Epidermal melanocyte (primary cell): ENCODE results near the gene ABCC9.
"Not testable (repeated sequence)": the region's sequence is repeated elsewhere in the genome, so short reads cannot be mapped to it uniquely, and the experiment has no call there.

Experiments
- DNase-seq: peaks from one replicate; pipeline ENCODE4 v3.0.0; 2011; ENCODE audit warnings: low spot score; ENCODE audit not compliant: insufficient read length

Gene ABCC9

GRCh38 chr12:21934173-21934572 lies 7.1 kb downstream of the ABCC9 start:
- DNase-seq, result no peak

GRCh38 chr12:21933656-21934055 lies 7.6 kb downstream of the ABCC9 start:
- no peak for DNase-seq

DNA sequence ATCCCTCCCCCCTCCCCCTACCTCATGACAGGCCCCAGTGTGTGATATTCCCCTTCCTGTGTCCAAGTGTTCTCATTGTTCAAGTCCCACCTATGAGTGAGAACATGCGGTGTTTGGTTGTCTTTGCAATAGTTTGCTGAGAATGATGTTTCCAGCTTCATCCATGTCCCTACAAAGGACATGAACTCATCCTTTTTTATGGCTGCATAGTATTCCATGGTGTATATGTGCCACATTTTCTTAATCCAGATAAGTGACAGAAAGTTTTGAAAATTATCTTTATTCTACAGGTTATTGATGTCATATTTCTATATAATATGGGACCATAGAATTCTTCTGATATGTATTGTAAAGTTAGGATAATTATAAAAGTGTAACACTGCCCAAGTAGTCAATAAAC lies 11.3 kb downstream of the ABCC9 start:
- DNase-seq, result not testable (repeated sequence)

GRCh38 chr12:21925296-21925913 lies 15.8 kb downstream of the ABCC9 start:
- no peak for DNase-seq

DNA sequence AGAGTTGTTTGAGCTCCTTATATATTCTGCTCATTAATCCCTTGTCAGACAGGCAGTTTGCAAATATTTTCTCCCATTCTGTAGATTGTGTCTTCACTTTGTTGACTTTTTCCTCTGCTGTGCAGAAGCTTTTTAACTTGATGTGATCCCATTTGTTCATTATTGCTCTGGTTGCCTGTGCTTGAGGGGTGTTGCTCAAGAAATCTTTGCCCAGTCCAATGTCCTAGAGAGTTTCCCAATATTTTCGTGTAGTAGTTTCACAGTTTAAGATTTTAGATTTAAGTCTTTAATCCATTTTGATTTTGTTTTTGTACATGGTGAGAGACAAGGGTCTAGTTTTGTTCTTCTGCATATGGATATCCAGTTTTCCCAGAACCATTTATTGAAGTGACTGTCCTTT lies 19.8 kb downstream of the ABCC9 start:
- no peak for DNase-seq

DNA sequence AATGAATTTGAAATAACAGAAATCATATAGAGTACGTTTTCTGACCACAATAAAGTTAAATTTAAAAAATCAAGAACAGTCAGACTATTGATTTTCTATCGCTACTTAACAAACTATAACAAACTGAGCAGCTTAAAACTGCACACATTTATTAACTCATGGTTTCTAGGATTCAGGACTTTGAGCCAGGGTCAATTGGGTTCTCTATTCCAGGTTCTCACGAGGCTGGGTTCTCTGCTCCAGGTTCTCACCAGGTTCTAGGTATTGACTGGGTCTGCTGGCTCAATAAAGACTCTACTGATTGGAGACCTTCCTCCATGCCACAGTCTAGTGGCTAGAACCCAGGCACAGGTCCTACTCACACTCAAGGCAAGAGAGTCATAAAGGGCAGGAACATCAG lies 22.8 kb downstream of the ABCC9 start:
- DNase-seq, result no peak

GRCh38 chr12:21913823-21914222 lies 27.4 kb downstream of the ABCC9 start:
- no peak for DNase-seq

GRCh38 chr12:21912318-21912717 lies 28.9 kb downstream of the ABCC9 start:
- no peak for DNase-seq

GRCh38 chr12:21911832-21912231 lies 29.4 kb downstream of the ABCC9 start:
- DNase-seq, result no peak

GRCh38 chr12:21910657-21911056 lies 30.6 kb downstream of the ABCC9 start:
- no peak for DNase-seq

- DNase-seq, result no peak
Measured at GRCh38 chr12:21907948-21908837, 33.0 kb downstream of the ABCC9 start.

DNA sequence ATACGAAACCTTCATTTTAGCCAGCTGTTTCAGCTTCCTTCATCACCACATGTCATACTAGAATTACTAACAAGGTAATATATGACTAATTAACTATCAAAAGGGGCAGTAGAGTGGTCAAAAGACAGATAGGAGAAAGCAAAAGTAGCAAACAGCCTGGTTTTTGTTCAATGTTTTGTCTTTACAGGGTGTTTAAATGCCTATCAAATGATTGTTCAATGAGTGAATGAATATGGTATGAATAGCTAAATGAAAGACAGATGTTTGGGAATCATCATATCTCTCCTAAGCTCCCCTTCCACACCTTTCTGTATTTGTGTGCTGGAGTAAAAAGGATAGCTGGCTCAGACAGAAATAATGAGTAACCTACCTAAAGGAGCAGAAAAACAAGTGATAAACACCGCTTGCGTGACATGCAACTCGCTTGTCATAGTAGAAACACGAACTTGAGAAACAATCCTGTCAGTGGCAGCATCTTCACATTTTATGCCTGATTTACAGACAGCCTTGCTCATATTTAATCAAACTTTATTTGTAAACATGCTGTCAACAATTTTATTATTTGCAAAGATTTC lies 34.2 kb downstream of the ABCC9 start:
- no peak for DNase-seq

- DNase-seq, result not testable (repeated sequence)
Measured at GRCh38 chr12:21899532-21899931, 41.7 kb downstream of the ABCC9 start.

DNA sequence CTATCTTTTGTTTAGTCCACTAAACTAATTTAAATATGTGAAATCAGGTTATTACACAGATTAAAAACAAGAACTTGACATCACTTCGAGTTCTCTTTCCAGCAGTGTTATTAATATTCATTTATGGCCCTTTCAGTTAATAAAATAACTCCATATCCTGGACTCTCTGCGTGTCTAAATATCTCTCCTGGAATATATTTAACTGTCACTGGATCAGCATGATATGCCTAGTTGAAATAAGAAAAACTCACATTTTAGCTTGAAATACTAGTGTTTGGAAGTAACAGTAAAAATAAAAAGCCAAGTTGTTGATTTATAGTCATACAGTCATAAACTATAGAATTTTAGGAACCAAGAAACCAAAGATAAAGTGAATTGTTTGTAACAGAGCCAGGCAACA lies 45.6 kb downstream of the ABCC9 start:
- DNase-seq, result no peak

GRCh38 chr12:21894792-21895595 lies 46.2 kb downstream of the ABCC9 start:
- no peak for DNase-seq

DNA sequence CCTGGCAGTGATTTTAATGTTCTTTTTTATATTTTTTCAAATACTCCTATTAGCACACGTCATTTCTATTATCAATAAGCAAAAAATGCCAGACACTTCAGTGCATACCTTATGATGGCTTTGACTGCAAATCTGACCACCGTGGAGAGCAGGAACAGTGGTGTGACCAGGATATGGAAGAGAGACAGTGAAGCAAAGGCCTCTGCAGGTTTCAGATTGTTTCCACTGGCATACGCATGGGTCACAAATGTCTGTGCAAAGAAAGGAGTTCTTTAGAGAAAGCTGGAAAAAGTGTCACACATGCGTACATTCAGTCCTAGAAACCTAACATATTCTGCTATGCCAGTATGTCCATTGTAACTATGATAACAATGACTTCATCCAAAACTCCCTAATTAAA lies 47.3 kb downstream of the ABCC9 start:
- no peak for DNase-seq

- no peak for DNase-seq
Measured at GRCh38 chr12:21892341-21892740, 48.9 kb downstream of the ABCC9 start.

- no peak for DNase-seq
Measured at GRCh38 chr12:21891751-21892217, 49.4 kb downstream of the ABCC9 start.

DNA sequence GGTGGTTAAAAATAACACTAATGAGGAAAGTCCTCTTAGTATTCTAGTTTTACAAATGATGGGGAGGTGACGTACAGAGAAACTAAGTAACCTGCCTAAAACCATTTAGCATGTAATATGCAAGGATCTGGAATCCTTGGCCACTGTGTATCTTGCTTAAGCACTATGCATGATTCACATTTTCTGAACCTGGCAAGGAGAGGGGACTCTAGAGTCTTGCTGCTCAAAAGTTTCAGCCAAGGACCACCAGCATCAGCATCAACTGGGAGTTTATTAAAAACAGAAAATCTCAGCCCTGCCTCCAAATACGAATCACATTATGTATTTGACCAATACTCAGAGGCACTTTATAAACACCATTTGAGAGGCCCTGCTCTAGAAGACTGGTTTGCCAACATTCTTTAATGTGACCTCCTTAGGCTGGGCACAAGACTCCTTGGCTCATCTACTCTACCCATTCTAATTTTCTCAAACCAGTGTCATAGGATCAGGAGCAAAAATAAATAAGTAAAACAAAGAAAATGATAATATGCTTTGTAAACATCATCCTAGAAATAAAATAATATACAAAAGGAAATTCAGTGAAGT lies 52.9 kb downstream of the ABCC9 start:
- no peak for DNase-seq

DNA sequence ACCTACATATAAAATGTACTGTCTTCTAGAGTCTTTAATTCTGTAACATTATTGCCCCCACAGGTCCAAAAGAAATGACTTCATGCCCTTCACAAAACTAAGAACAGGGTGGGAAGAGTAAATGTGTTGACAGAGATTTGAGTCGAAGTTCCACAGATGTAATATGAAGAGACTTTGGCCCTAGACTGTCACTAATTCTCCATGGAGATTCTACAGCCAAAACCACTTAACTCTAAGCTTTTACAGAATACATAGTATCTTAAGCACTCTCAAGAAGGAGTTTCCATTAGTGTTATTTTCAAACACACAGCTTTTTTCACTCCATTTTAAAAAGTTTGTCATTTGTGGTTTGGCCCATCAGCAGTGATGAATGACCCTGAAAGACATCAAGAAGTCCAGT lies 56.3 kb downstream of the ABCC9 start:
- no peak for DNase-seq

GRCh38 chr12:21882635-21883034 lies 58.6 kb downstream of the ABCC9 start:
- no peak for DNase-seq
